SU-DHL-6 (cell line): ENCODE data around the gene TJP1.

Experiments used
- H2AFZ ChIP-seq: fragments of 200-600 bp; sonication (generic); 2 replicates; pipeline ENCODE4 v1.6.1; 2014; ENCODE audit warnings: low read depth, mild to moderate bottlenecking, moderate library complexity, mixed read lengths, antibody characterized with exemption, low read length; ENCODE audit not compliant: severe bottlenecking
- H3F3A ChIP-seq: fragments of 200-600 bp; shearing (Covaris generic); 2 replicates; pipeline ENCODE4 v1.6.0; 2016; ENCODE audit warnings: antibody characterized with exemption, mild to moderate bottlenecking; ENCODE audit not compliant: insufficient read depth
- H3K27ac ChIP-seq: fragments of 200-600 bp; sonication (generic); 2 replicates; pipeline ENCODE4 v1.5.1; 2016; ENCODE audit warnings: low read depth, mild to moderate bottlenecking, low read length, moderate library complexity, mixed read lengths
- H3K27me3 ChIP-seq: fragments of 200-600 bp; sonication (generic), shearing (Covaris generic); 2 replicates; pipeline ENCODE4 v1.6.0; 2014; ENCODE audit warnings: mild to moderate bottlenecking, low read length
- H3K36me3 ChIP-seq: fragments of 200-600 bp; sonication (generic); 2 replicates; pipeline ENCODE4 v1.6.1; 2014; ENCODE audit warnings: mild to moderate bottlenecking, low read length, mixed read lengths
- H3K4me2 ChIP-seq: fragments of 300-600, 200-600 bp; shearing (Covaris generic), sonication (generic); 2 replicates; pipeline ENCODE4 v1.6.0; 2014; ENCODE audit warnings: low read length, low read depth, mild to moderate bottlenecking; ENCODE audit not compliant: poor library complexity, severe bottlenecking
- H3K4me3 ChIP-seq: fragments of 200-600 bp; sonication (generic); 2 replicates; pipeline ENCODE4 v1.5.1; 2014; ENCODE audit warnings: antibody characterized with exemption, low read length, mild to moderate bottlenecking, mixed read lengths; ENCODE audit not compliant: insufficient read depth, poor library complexity, severe bottlenecking
- H3K79me2 ChIP-seq: fragments of 200-600 bp; sonication (generic); 2 replicates; pipeline ENCODE4 v1.6.1; 2014; ENCODE audit warnings: mild to moderate bottlenecking, low read length, moderate library complexity; ENCODE audit not compliant: insufficient read depth
- H3K9ac ChIP-seq: fragments of 200-600 bp; sonication (generic); 2 replicates; pipeline ENCODE4 v1.7.0; 2014; ENCODE audit warnings: mild to moderate bottlenecking, low read length
- H3K9me2 ChIP-seq: fragments of 200-600 bp; sonication (generic); replicated peaks from 2 replicates; pipeline ENCODE4 v1.6.1; 2014; ENCODE audit warnings: low read length; ENCODE audit not compliant: insufficient read depth
- H3K9me3 ChIP-seq: fragments of 200-600 bp; sonication (generic); 2 replicates; pipeline ENCODE4 v1.6.1; 2014; ENCODE audit warnings: low read length, mixed read lengths; ENCODE audit not compliant: insufficient read depth
- H4K20me1 ChIP-seq: fragments of 200-600 bp; sonication (generic); 2 replicates; pipeline ENCODE4 v1.6.1; 2014; ENCODE audit warnings: low read depth, mild to moderate bottlenecking, antibody characterized with exemption, low read length, moderate library complexity, mixed read lengths
- EZH2phosphoT487 ChIP-seq: fragments of 200-600 bp; sonication (generic), shearing (Covaris generic); conservative IDR thresholded peaks from 2 replicates; pipeline ENCODE4 v1.6.1; 2018; ENCODE audit warnings: mild to moderate bottlenecking, antibody characterized with exemption, low read length, moderate library complexity, mixed read lengths
- TF ChIP-seq, protein P1 (sequence below): fragments of 200-600 bp; sonication (generic); IDR thresholded peaks from one replicate; pipeline ENCODE4 v1.5.1; 2017; ENCODE audit warnings: antibody characterized with exemption, mild to moderate bottlenecking, low read length, moderate library complexity; ENCODE audit not compliant: insufficient read depth, poor library complexity, severe bottlenecking

TJP1 gene

GRCh38 chr15:29670998-29671981 is 151.0 kb downstream of the TJP1 start:
- Histone ChIP-seq H2AFZ (no peak overlapping the region), H4K20me1 (no peaks in the 10 kb centered on the region), H3K9me3 (no peaks in the 10 kb centered on the region), H3K4me3 (no peak overlapping the region), H3K4me2 (no peak overlapping the region), H3K9ac (no peak overlapping the region), H3F3A (no peaks in the 10 kb centered on the region), H3K27ac (no peak overlapping the region), H3K36me3 (no peaks in the 10 kb centered on the region), H3K9me2 (no peaks in the 10 kb centered on the region), H3K27me3 (no peaks in the 10 kb centered on the region), H3K79me2 (no peaks in the 10 kb centered on the region)
- TF ChIP-seq, protein P1, sequence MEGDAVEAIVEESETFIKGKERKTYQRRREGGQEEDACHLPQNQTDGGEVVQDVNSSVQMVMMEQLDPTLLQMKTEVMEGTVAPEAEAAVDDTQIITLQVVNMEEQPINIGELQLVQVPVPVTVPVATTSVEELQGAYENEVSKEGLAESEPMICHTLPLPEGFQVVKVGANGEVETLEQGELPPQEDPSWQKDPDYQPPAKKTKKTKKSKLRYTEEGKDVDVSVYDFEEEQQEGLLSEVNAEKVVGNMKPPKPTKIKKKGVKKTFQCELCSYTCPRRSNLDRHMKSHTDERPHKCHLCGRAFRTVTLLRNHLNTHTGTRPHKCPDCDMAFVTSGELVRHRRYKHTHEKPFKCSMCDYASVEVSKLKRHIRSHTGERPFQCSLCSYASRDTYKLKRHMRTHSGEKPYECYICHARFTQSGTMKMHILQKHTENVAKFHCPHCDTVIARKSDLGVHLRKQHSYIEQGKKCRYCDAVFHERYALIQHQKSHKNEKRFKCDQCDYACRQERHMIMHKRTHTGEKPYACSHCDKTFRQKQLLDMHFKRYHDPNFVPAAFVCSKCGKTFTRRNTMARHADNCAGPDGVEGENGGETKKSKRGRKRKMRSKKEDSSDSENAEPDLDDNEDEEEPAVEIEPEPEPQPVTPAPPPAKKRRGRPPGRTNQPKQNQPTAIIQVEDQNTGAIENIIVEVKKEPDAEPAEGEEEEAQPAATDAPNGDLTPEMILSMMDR = no peak
- no peak for TF ChIP-seq EZH2phosphoT487

GRCh38 chr15:29670266-29670665 is 152.0 kb downstream of the TJP1 start:
- no peak overlapping the region for H3K4me2 ChIP-seq

DNA sequence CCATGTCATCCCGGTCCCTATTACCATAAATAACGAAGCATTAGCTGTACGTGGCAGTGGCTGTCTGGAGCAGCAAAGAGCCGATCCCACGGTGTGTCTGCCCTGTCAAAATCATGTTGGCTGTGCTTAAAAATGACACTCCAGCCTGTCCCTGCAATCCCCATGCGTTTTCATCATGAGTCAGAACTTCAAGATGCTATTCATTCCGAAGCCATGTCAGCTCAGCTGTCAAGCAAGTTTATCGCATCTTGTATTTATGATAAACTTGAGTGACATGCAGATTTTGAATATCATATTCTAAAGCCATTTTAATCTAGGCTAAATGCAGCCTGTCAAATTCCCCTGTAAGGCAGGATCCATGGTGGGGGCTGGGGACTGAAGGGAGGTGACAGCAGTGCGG is 152.4 kb downstream of the TJP1 start:
- Histone ChIP-seq H4K20me1 (no peaks in the 10 kb centered on the region), H3K9ac (no peak overlapping the region), H3K27ac (no peak overlapping the region), H2AFZ (no peak overlapping the region), H3K4me2 (no peak overlapping the region), H3F3A (no peaks in the 10 kb centered on the region), H3K9me3 (no peaks in the 10 kb centered on the region), H3K9me2 (no peaks in the 10 kb centered on the region), H3K4me3 (no peak overlapping the region), H3K27me3 (no peaks in the 10 kb centered on the region), H3K36me3 (no peaks in the 10 kb centered on the region), H3K79me2 (no peaks in the 10 kb centered on the region)
- TF ChIP-seq, protein P1 = no peak
- no peak for TF ChIP-seq EZH2phosphoT487

More at GRCh38 chr15:29670266-29670665, 152.0 kb downstream of the TJP1 start:
- H3K9me2 ChIP-seq = no peaks in the 10 kb centered on the region
- H2AFZ ChIP-seq = no peak overlapping the region
- TF ChIP-seq EZH2phosphoT487 = no peak
- TF ChIP-seq, protein P1 = no peak
- no peak overlapping the region for H3K9ac ChIP-seq
- H4K20me1 ChIP-seq = no peaks in the 10 kb centered on the region
- H3K4me3 ChIP-seq = no peak overlapping the region
- H3K9me3 ChIP-seq = no peaks in the 10 kb centered on the region
- H3K27ac ChIP-seq = no peak overlapping the region
- H3K36me3 ChIP-seq = no peaks in the 10 kb centered on the region
- no peaks in the 10 kb centered on the region for H3K79me2 ChIP-seq
- H3K27me3 ChIP-seq = no peaks in the 10 kb centered on the region
- no peaks in the 10 kb centered on the region for H3F3A ChIP-seq
